ENCODE measurements around the gene ERBB2.
"Not testable (repeated sequence)": the region's sequence is repeated elsewhere in the genome, so short reads cannot be mapped to it uniquely, and the experiment has no call there.

ERBB2 gene

GRCh38 chr17:39679521-39680192, 20.2 kb upstream of the ERBB2 start:
- peak; percentile 43 for DNase-seq

GRCh38 chr17:39683295-39683939, 16.4 kb upstream of the ERBB2 start:
- DNase-seq, result no peak

GRCh38 chr17:39684369-39685192, 15.3 kb upstream of the ERBB2 start:
- DNase-seq, result no peak

- DNase-seq, result no peak
Observed at GRCh38 chr17:39687101-39687545, 12.7 kb upstream of the ERBB2 start.

- DNase-seq, result peak; percentile 89
Observed at GRCh38 chr17:39687546-39688474, 12.1 kb upstream of the ERBB2 start, which contains the start of gene PGAP3. TSS of gene PGAP3 (minus strand) at chr17:39688057. CDS start at chr17:39688014, 43 bp downstream.

- no peak for DNase-seq
Observed at GRCh38 chr17:39688475-39688835, 11.4 kb upstream of the ERBB2 start.

- no peak for DNase-seq
Observed at GRCh38 chr17:39688945-39689344, 10.9 kb upstream of the ERBB2 start.

GRCh38 chr17:39694593-39694992, 5.3 kb upstream of the ERBB2 start:
- DNase-seq, result no peak

- no peak for DNase-seq
Observed at GRCh38 chr17:39695089-39695474, 4.8 kb upstream of the ERBB2 start.

GRCh38 chr17:39696731-39697130, 3.1 kb upstream of the ERBB2 start:
- no peak for DNase-seq

GRCh38 chr17:39697961-39698360, 1.9 kb upstream of the ERBB2 start:
- DNase-seq, result no peak

GRCh38 chr17:39699157-39699817, 577 bp upstream of the ERBB2 start:
- DNase-seq, result not testable (repeated sequence)

- no peak for DNase-seq
Observed at GRCh38 chr17:39700148-39700987, 504 bp downstream of the ERBB2 start.

GRCh38 chr17:39701012-39701783, 1.3 kb downstream of the ERBB2 start:
- no peak for DNase-seq

- no peak for DNase-seq
Observed at GRCh38 chr17:39701784-39702422, 2.0 kb downstream of the ERBB2 start.

GRCh38 chr17:39702901-39703893, 3.3 kb downstream of the ERBB2 start:
- DNase-seq, result no peak

- DNase-seq, result no peak
Observed at GRCh38 chr17:39703913-39704312, 4.0 kb downstream of the ERBB2 start.

GRCh38 chr17:39704821-39705551, 5.1 kb downstream of the ERBB2 start:
- DNase-seq, result no peak

Measured in activated CD4-positive, alpha-beta T cell treated with anti-CD3 and anti-CD28 coated beads for 48 hours (primary cell).